Natural killer cell (primary cell): ENCODE results near the gene GBP5. TPM values are rescaled to one million over a fixed set of nuclear protein-coding genes. Genes with fewer than 3 reads are reported as not detected.
A peak's percentile ranks its signal among the peaks of the same experiment; 100 is the strongest.
"Not testable (repeated sequence)": the region's sequence is repeated elsewhere in the genome, so short reads cannot be mapped to it uniquely, and the experiment has no call there.

ENCODE experiments used
- ATAC-seq, 3 donors: fragments of 150-1000 bp in 2 of 3; fragments of 200-7000 bp in 1 of 3; cut with Tn5 transposase; 1 replicate in 1 of 3; 2 replicates in 2 of 3; pipeline ENCODE4 v1.10.0; 2021; ENCODE audit warnings: mild to moderate bottlenecking in 2 of 3, moderate library complexity in 2 of 3
- DNase-seq, 2 donors: peaks; one replicate each; pipeline versions ENCODE4 v3.0.0 to v3.0.0-alpha.2; 2013 to 2021; ENCODE audit warnings: mixed read lengths in 1 of 2
- H3K27ac ChIP-seq: one replicate; pipeline ENCODE4 v1.5.1; 2013; ENCODE audit warnings: mild to moderate bottlenecking, low read length
- H3K27me3 ChIP-seq: one replicate; pipeline ENCODE4 v1.6.1; 2013; ENCODE audit warnings: low read length; ENCODE audit not compliant: control insufficient read depth, insufficient read depth
- H3K36me3 ChIP-seq: one replicate; pipeline ENCODE4 v1.6.1; 2013; ENCODE audit warnings: low read length; ENCODE audit not compliant: control insufficient read depth, insufficient read depth
- H3K4me1 ChIP-seq: one replicate; pipeline ENCODE4 v1.6.1; 2013; ENCODE audit warnings: low read length; ENCODE audit not compliant: control insufficient read depth, insufficient read depth
- H3K4me3 ChIP-seq: one replicate; pipeline ENCODE4 v1.5.1; 2013; ENCODE audit warnings: low read length
- H3K9me3 ChIP-seq: one replicate; pipeline ENCODE4 v1.6.1; 2013; ENCODE audit warnings: low read length; ENCODE audit not compliant: control insufficient read depth, insufficient read depth
- H3K27ac Mint-ChIP-seq, 2 donors: one replicate each; pipeline ENCODE4 v1.8.0; 2022; ENCODE audit warnings: mild to moderate bottlenecking in 2 of 2, mixed read lengths in 2 of 2, moderate library complexity in 1 of 2
- H3K27me3 Mint-ChIP-seq, 2 donors: one replicate each; pipeline ENCODE4 v1.8.0; 2022; ENCODE audit warnings: low read depth in 2 of 2, mixed read lengths in 2 of 2
- H3K36me3 Mint-ChIP-seq: one replicate; pipeline ENCODE4 v1.8.0; 2022; ENCODE audit warnings: mixed read lengths
- H3K4me1 Mint-ChIP-seq, 2 donors: one replicate each; pipeline ENCODE4 v1.8.0; 2022; ENCODE audit warnings: mixed read lengths in 2 of 2
- H3K4me3 Mint-ChIP-seq: one replicate; pipeline ENCODE4 v1.8.0; 2022; ENCODE audit warnings: mild to moderate bottlenecking, moderate library complexity, mixed read lengths
- H3K9me3 Mint-ChIP-seq, 2 donors: one replicate each; pipeline ENCODE4 v1.8.0; 2022; ENCODE audit warnings: mixed read lengths in 2 of 2
- WGBS: methylation state at CpG from one replicate; pipeline ENCODE4 v1.1.7; 2013; ENCODE audit warnings: missing lambda C conversion rate; ENCODE audit not compliant: insufficient coverage; 5-methylcytosine and 5-hydroxymethylcytosine counted together
- intact Hi-C: fragments of 100-400 bp; cut with micrococcal nuclease; formaldehyde crosslinking; loops from one replicate; pipeline ENCODE4 v1.14.2; 2022
- total RNA-seq, 4 donors: library from RNA; stranded (reverse); fragments of 120-200 nt in 1 of 4; gene quantifications; one replicate each; pipeline versions ENCODE4 v1.2.3 to v1.2.4, GENCODE V29; 2013 to 2022
- TF ChIP-seq, protein P1 (sequence below): fragments of 200-600 bp; IDR thresholded peaks from one replicate; pipeline ENCODE4 v1.8.0; 2022; ENCODE audit warnings: antibody characterized with exemption

GBP5 gene
- 100 to 1,000 TPM; 191 to 249 (median 219) TPM for total RNA-seq
- 321 TPM for total RNA-seq (2013)

- not testable (repeated sequence) for H3K9me3 Mint-ChIP-seq, H3K9me3 ChIP-seq, H3K27me3 Mint-ChIP-seq, H3K27me3 ChIP-seq
- ATAC-seq (peak; percentile 74 to 86 (median 84)), DNase-seq (peak; percentile 65 to 72)
- Histone ChIP-seq H3K27ac (peak within 1 kb of the TSS; percentile 59), H3K36me3 (peaks cover 21% of the 10 kb centered on the region), H3K4me1 (peaks cover 26% of the 10 kb centered on the region), H3K4me3 (peak within 1 kb of the TSS; percentile 56)
- intact Hi-C loops = loop anchor here (1.0 to 2.0 kb wide), 5 partner anchors 13 to 146 kb away; partner anchors contain the start of genes GBP2 and GBP4
- Mint-ChIP-seq H3K36me3 (peaks cover 24% of the 10 kb centered on the region), H3K4me1 (peaks cover 76 to 79% of the 10 kb centered on the region in 2 donors), H3K4me3 (peak within 1 kb of the TSS; percentile 96), H3K27ac (peak within 1 kb of the TSS; percentile 98)
- 2% methylated on average over 16 of the region's 16 CpGs for WGBS
These were observed at the start of gene GBP5 for GRCh38 chr1:89272269-89273041. GBP5 (minus strand) TSS chr1:89272860; CDS start chr1:89269555, 3,305 bp downstream.

DNA sequence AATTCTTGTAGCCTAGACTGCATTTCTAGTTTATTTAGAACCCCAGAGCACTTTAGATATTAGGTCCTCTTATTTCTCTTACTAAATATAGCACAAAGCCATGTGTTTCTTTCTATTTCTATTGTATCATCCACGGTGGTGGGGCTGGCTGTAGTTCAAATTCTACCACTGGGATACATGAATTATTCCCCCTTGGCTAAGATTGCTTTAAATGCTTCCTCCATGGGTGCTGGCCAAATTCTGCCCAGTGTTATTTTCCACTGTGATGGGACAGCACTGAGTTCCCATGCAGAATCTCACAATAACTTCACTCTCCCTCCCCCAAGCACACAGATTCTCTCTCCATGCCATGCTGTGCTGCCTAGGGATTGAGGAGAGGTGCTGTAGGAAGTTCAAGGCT is 49.7 kb upstream of the GBP5 start:
- H3K9me3 Mint-ChIP-seq = peaks cover 6 to 11% of the 10 kb centered on the region in 2 donors
- no peaks in the 10 kb centered on the region for H3K27me3 ChIP-seq
- no peak for DNase-seq

GRCh38 chr1:89312572-89312971 is 39.9 kb upstream of the GBP5 start:
- Mint-ChIP-seq H3K27ac (peak overlapping the region; percentile 91 to 98), H3K27me3 (no peaks in the 10 kb centered on the region), H3K4me3 (peak overlapping the region; percentile 49), H3K4me1 (peaks cover 40 to 45% of the 10 kb centered on the region in 2 donors), H3K9me3 (peaks cover 0 to 2% of the 10 kb centered on the region in 2 donors), H3K36me3 (peaks cover 5% of the 10 kb centered on the region)
- ATAC-seq (peak; percentile 29 to 41 (median 32)), DNase-seq (no peak)
- H3K4me3 ChIP-seq = no peak overlapping the region
- peaks cover 22% of the 10 kb centered on the region for H3K4me1 ChIP-seq
- TF ChIP-seq, protein P1, sequence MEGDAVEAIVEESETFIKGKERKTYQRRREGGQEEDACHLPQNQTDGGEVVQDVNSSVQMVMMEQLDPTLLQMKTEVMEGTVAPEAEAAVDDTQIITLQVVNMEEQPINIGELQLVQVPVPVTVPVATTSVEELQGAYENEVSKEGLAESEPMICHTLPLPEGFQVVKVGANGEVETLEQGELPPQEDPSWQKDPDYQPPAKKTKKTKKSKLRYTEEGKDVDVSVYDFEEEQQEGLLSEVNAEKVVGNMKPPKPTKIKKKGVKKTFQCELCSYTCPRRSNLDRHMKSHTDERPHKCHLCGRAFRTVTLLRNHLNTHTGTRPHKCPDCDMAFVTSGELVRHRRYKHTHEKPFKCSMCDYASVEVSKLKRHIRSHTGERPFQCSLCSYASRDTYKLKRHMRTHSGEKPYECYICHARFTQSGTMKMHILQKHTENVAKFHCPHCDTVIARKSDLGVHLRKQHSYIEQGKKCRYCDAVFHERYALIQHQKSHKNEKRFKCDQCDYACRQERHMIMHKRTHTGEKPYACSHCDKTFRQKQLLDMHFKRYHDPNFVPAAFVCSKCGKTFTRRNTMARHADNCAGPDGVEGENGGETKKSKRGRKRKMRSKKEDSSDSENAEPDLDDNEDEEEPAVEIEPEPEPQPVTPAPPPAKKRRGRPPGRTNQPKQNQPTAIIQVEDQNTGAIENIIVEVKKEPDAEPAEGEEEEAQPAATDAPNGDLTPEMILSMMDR = no peak
- peaks cover 17% of the 10 kb centered on the region for H3K9me3 ChIP-seq
- intact Hi-C loops = loop anchor here (5.0 kb wide), 1 partner anchor 45 kb away; no protein-coding TSS in a partner anchor
- peak overlapping the region; percentile 1 for H3K27ac ChIP-seq
- no peaks in the 10 kb centered on the region for H3K36me3 ChIP-seq
- H3K27me3 ChIP-seq = no peaks in the 10 kb centered on the region

More for the DNA sequence above, 49.7 kb upstream of the GBP5 start:
- no peak for ATAC-seq
- WGBS = 58% methylated on average over 1 of the region's 1 CpG
- H3K27me3 Mint-ChIP-seq = peaks cover 0 to 2% of the 10 kb centered on the region in 2 donors
- peaks cover 4% of the 10 kb centered on the region for H3K9me3 ChIP-seq
- TF ChIP-seq, protein P1 = no peak
- H3K4me1 ChIP-seq = no peaks in the 10 kb centered on the region
- peaks cover 4 to 5% of the 10 kb centered on the region in 2 donors for H3K4me1 Mint-ChIP-seq
- no peak overlapping the region for H3K4me3 Mint-ChIP-seq
- intact Hi-C loops = no loop called here
- H3K4me3 ChIP-seq = no peak overlapping the region
- no peak overlapping the region for H3K27ac Mint-ChIP-seq
- H3K36me3 ChIP-seq = no peaks in the 10 kb centered on the region
- H3K27ac ChIP-seq = no peak overlapping the region
- H3K36me3 Mint-ChIP-seq = peaks cover 47% of the 10 kb centered on the region

DNA sequence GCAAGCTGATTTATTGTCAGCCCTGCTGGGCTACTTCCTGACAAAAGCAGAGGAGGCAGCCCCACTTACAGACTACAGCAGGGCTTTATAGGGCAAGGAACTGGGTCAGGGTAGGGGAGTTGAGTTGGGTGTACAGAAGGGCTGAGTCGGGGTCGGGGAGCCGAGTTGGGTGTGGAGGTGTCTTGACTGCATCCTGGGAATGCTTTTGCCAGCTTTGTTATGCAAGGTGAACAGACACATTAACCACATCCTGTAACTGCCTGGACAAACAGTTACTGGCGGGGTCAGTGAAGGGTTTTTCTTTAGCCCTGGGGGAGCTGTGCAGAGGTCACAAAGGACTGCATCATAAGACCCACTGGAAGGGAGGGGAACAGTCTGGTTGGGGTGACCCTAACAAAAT is 39.1 kb upstream of the GBP5 start:
- Histone ChIP-seq H3K36me3 (no peaks in the 10 kb centered on the region), H3K27ac (peak overlapping the region; percentile 79), H3K4me1 (peaks cover 22% of the 10 kb centered on the region), H3K4me3 (no peak overlapping the region), H3K9me3 (peaks cover 13% of the 10 kb centered on the region), H3K27me3 (no peaks in the 10 kb centered on the region)
- Mint-ChIP-seq H3K4me3 (peak overlapping the region; percentile 73), H3K4me1 (peaks cover 40 to 45% of the 10 kb centered on the region in 2 donors), H3K27me3 (no peaks in the 10 kb centered on the region), H3K36me3 (no peaks in the 10 kb centered on the region), H3K27ac (peak overlapping the region; percentile 91 to 98), H3K9me3 (peaks cover 0 to 2% of the 10 kb centered on the region in 2 donors)
- intact Hi-C loops = loop anchor here (1.0 to 5.0 kb wide), 4 partner anchors 33 to 185 kb away; partner anchors contain the start of gene GBP2
- DNase-seq = peak in 1 of 2 donors; percentile 19
- peak; percentile 28 to 44 (median 37) for ATAC-seq
- 19% methylated on average over 4 of the region's 4 CpGs for WGBS
- TF ChIP-seq, protein P1 = no peak
